ENCODE data around the gene CACNA1D. TPM values are rescaled to one million over a fixed set of nuclear protein-coding genes. Genes with fewer than 3 reads are reported as not detected.

CACNA1D gene
- total RNA-seq, 4 donors from 2014 or later: 12.7 to 98.9 (median 25.0) TPM

GRCh38 chr3:53579636-53580035, 85.2 kb downstream of the CACNA1D start:
- Histone ChIP-seq H3K27me3 (no peaks in the 10 kb centered on the region), H3K9me3 (no peaks in the 10 kb centered on the region), H3K4me1 (no peaks in the 10 kb centered on the region), H3K4me3 (no peak overlapping the region), H3K27ac (no peak overlapping the region), H3K36me3 (no peaks in the 10 kb centered on the region)
- WGBS, 2 donors (ENCODE audit: low coverage in 1 of 2): 91% methylated on average over 3 of the region's 3 CpGs; no CpG with 5 or more reads in 1 of the 2 donors
- in situ Hi-C loops (cut with MboI; ENCODE audit: low pct_ligation_motif_present in 1 of 4, low pct_unique_long_range_greater_than_20kb in 1 of 4, low sequenced_read_pairs in 3 of 4): no loop called here
- DNase-seq: no peak
- TF ChIP-seq EP300 (IDR thresholded peaks at IDR 0.05; ENCODE audit: low read depth) (no peak), POLR2AphosphoS5 (IDR thresholded peaks at IDR 0.05) (no peak), CTCF (IDR thresholded peaks at IDR 0.05) (no peak), POLR2A (IDR thresholded peaks at IDR 0.05) (no peak)
- intact Hi-C loops (cut with DNase I; ENCODE audit: low total_unique reads): no loop called here

GRCh38 chr3:53581671-53582070, 87.3 kb downstream of the CACNA1D start:
- no peak for DNase-seq

GRCh38 chr3:53583161-53583690, 88.8 kb downstream of the CACNA1D start:
- H3K4me3 ChIP-seq: no peak overlapping the region
- no peaks in the 10 kb centered on the region for H3K27me3 ChIP-seq
- no peak for DNase-seq
- intact Hi-C loops (cut with DNase I; ENCODE audit: low total_unique reads) (no loop called here), in situ Hi-C loops (cut with MboI; ENCODE audit: low pct_ligation_motif_present in 1 of 4, low pct_unique_long_range_greater_than_20kb in 1 of 4, low sequenced_read_pairs in 3 of 4) (no loop called here)
- TF ChIP-seq CTCF (IDR thresholded peaks at IDR 0.05) (no peak), POLR2A (IDR thresholded peaks at IDR 0.05) (no peak), POLR2AphosphoS5 (IDR thresholded peaks at IDR 0.05) (no peak), EP300 (IDR thresholded peaks at IDR 0.05; ENCODE audit: low read depth) (no peak)
- H3K9me3 ChIP-seq: no peaks in the 10 kb centered on the region
- no peaks in the 10 kb centered on the region for H3K36me3 ChIP-seq
- no peaks in the 10 kb centered on the region for H3K4me1 ChIP-seq
- no peak overlapping the region for H3K27ac ChIP-seq
- WGBS, 2 donors (ENCODE audit: low coverage in 1 of 2): 69% methylated on average over 2 of the region's 2 CpGs; no CpG with 5 or more reads in 1 of the 2 donors

More at GRCh38 chr3:53581671-53582070, 87.3 kb downstream of the CACNA1D start:
- Histone ChIP-seq H3K4me3 (no peak overlapping the region), H3K27me3 (no peaks in the 10 kb centered on the region), H3K36me3 (no peaks in the 10 kb centered on the region), H3K27ac (no peak overlapping the region), H3K4me1 (no peaks in the 10 kb centered on the region), H3K9me3 (no peaks in the 10 kb centered on the region)
- intact Hi-C loops (cut with DNase I; ENCODE audit: low total_unique reads) (no loop called here), in situ Hi-C loops (cut with MboI; ENCODE audit: low pct_ligation_motif_present in 1 of 4, low pct_unique_long_range_greater_than_20kb in 1 of 4, low sequenced_read_pairs in 3 of 4) (no loop called here)
- WGBS, 2 donors (ENCODE audit: low coverage in 1 of 2): 60 to 75% methylated on average over 2 to 3 of the region's 3 CpGs
- TF ChIP-seq EP300 (IDR thresholded peaks at IDR 0.05; ENCODE audit: low read depth): no peak
- no peak for TF ChIP-seq POLR2A (IDR thresholded peaks at IDR 0.05)
- no peak for TF ChIP-seq CTCF (IDR thresholded peaks at IDR 0.05)
- TF ChIP-seq POLR2AphosphoS5 (IDR thresholded peaks at IDR 0.05): no peak

- no peaks in the 10 kb centered on the region for H3K36me3 ChIP-seq
- in situ Hi-C loops (cut with MboI; ENCODE audit: low pct_ligation_motif_present in 1 of 4, low pct_unique_long_range_greater_than_20kb in 1 of 4, low sequenced_read_pairs in 3 of 4) (no loop called here), intact Hi-C loops (cut with DNase I; ENCODE audit: low total_unique reads) (no loop called here)
- TF ChIP-seq CTCF (IDR thresholded peaks at IDR 0.05) (no peak), EP300 (IDR thresholded peaks at IDR 0.05; ENCODE audit: low read depth) (no peak), POLR2AphosphoS5 (IDR thresholded peaks at IDR 0.05) (no peak), POLR2A (IDR thresholded peaks at IDR 0.05) (no peak)
- H3K4me1 ChIP-seq: no peaks in the 10 kb centered on the region
- no peak overlapping the region for H3K27ac ChIP-seq
- 49% methylated on average over 2 of the region's 2 CpGs; no CpG with 5 or more reads in 1 of the 2 donors for WGBS, 2 donors (ENCODE audit: low coverage in 1 of 2)
- no peaks in the 10 kb centered on the region for H3K9me3 ChIP-seq
- H3K4me3 ChIP-seq: no peak overlapping the region
- no peaks in the 10 kb centered on the region for H3K27me3 ChIP-seq
- no peak for DNase-seq
Observed at GRCh38 chr3:53585049-53585448, 90.6 kb downstream of the CACNA1D start.
